ENCODE results near the gene SMIM38.

SMIM38 gene

GRCh38 chr11:69158301-69159149 lies 2.8 kb downstream of the SMIM38 start:
- no peak for TF ChIP-seq CTCF (IDR thresholded peaks at IDR 0.05; ENCODE audit: low read depth, low read length, missing control alignments)

GRCh38 chr11:69159150-69159852 lies 3.6 kb downstream of the SMIM38 start:
- DNase-seq (ENCODE audit: low read depth): no peak
- in situ Hi-C loops (cut with HindIII; ENCODE audit: low sequenced_read_pairs): no loop called here
- no peak overlapping the region for H3K4me3 ChIP-seq (ENCODE audit: low read depth, low read length)
- TF ChIP-seq CTCF (IDR thresholded peaks at IDR 0.05; ENCODE audit: low read depth, low read length, missing control alignments): no peak

More at GRCh38 chr11:69158301-69159149, 2.8 kb downstream of the SMIM38 start:
- no peak for DNase-seq (ENCODE audit: low read depth)
- H3K4me3 ChIP-seq (ENCODE audit: low read depth, low read length): no peak overlapping the region
- in situ Hi-C loops (cut with HindIII; ENCODE audit: low sequenced_read_pairs): no loop called here

GRCh38 chr11:69160296-69161116 lies 4.8 kb downstream of the SMIM38 start:
- no peak for TF ChIP-seq CTCF (IDR thresholded peaks at IDR 0.05; ENCODE audit: low read depth, low read length, missing control alignments)
- no peak for DNase-seq (ENCODE audit: low read depth)
- H3K4me3 ChIP-seq (ENCODE audit: low read depth, low read length): no peak overlapping the region
- in situ Hi-C loops (cut with HindIII; ENCODE audit: low sequenced_read_pairs): no loop called here

- in situ Hi-C loops (cut with HindIII; ENCODE audit: low sequenced_read_pairs): no loop called here
- H3K4me3 ChIP-seq (ENCODE audit: low read depth, low read length): no peak overlapping the region
- no peak for DNase-seq (ENCODE audit: low read depth)
- TF ChIP-seq CTCF (IDR thresholded peaks at IDR 0.05; ENCODE audit: low read depth, low read length, missing control alignments): no peak
These were observed 5.3 kb downstream of the SMIM38 start for GRCh38 chr11:69161117-69161407.

- no peak for DNase-seq (ENCODE audit: low read depth)
- H3K4me3 ChIP-seq (ENCODE audit: low read depth, low read length): no peak overlapping the region
- TF ChIP-seq CTCF (IDR thresholded peaks at IDR 0.05; ENCODE audit: low read depth, low read length, missing control alignments): no peak
- in situ Hi-C loops (cut with HindIII; ENCODE audit: low sequenced_read_pairs): no loop called here
These were observed 6.8 kb downstream of the SMIM38 start for GRCh38 chr11:69162505-69162904.

- TF ChIP-seq CTCF (IDR thresholded peaks at IDR 0.05; ENCODE audit: low read depth, low read length, missing control alignments): no peak
- in situ Hi-C loops (cut with HindIII; ENCODE audit: low sequenced_read_pairs): no loop called here
- no peak for DNase-seq (ENCODE audit: low read depth)
- no peak overlapping the region for H3K4me3 ChIP-seq (ENCODE audit: low read depth, low read length)
These were observed 8.1 kb downstream of the SMIM38 start for GRCh38 chr11:69163842-69164241.

Data from astrocyte of the cerebellum (primary cell).